HEK293 (cell line): Measurements from ENCODE around the gene PRR18.

Source experiments
- CTCF ChIA-PET: fragments of 350-600 bp; formaldehyde crosslinking; extraction: SDS; loops from one replicate; lab custom pipeline; 2021; ENCODE audit warnings: antibody characterized with exemption; lab: Yijun Ruan, JAX
- POLR2A ChIA-PET: fragments of 300-600 bp; formaldehyde crosslinking; extraction: SDS; loops from one replicate; lab custom pipeline; 2020; ENCODE audit warnings: antibody characterized with exemption, inconsistent platforms; lab: Yijun Ruan, JAX
- H3K27ac ChIP-seq: fragments of 200-500 bp; sonication (Bioruptor generic); 2 replicates; pipeline ENCODE4 v1.5.1; 2014; ENCODE audit warnings: low read depth, low read length, control low read depth, inconsistent platforms; ENCODE audit errors: extremely low read depth
- H3K36me3 ChIP-seq, 2 experiments: fragments of 200-500 bp in 1 of 2; sonication (Bioruptor generic) in 1 of 2; 1 replicate in 1 of 2; 2 replicates in 1 of 2; pipeline ENCODE4 v1.5.1; 2014 to 2017; ENCODE audit warnings: inconsistent platforms in 2 of 2, low read length in 2 of 2; ENCODE audit not compliant: control insufficient read depth in 2 of 2, insufficient read depth in 1 of 2
- H3K4me1 ChIP-seq: fragments of 200-500 bp; sonication (Bioruptor generic); 2 replicates; pipeline ENCODE4 v1.5.1; 2014; ENCODE audit warnings: mild to moderate bottlenecking, low read length, inconsistent platforms; ENCODE audit not compliant: control insufficient read depth, insufficient read depth
- H3K4me3 ChIP-seq: 2 replicates; pipeline ENCODE4 v1.5.1; 2011; ENCODE audit warnings: low read depth, mild to moderate bottlenecking, control low read depth, low read length, moderate library complexity
- H3K9me3 ChIP-seq: fragments of 200-500 bp; sonication (Bioruptor generic); 2 replicates; pipeline ENCODE4 v1.5.1; 2014; ENCODE audit warnings: low read depth, low read length, inconsistent platforms; ENCODE audit not compliant: control insufficient read depth, insufficient read depth
- GFI1B ChIP-seq: fragments of 450-650 bp; formaldehyde crosslinking; IDR thresholded peaks from 2 replicates; pipeline ENCODE4 v1.5.1; 2016; ENCODE audit warnings: missing biosample characterization, missing genetic modification characterization
- KLF1 ChIP-seq: fragments of 450-650 bp; formaldehyde crosslinking; IDR thresholded peaks from 2 replicates; pipeline ENCODE4 v1.5.1; 2016; ENCODE audit warnings: missing biosample characterization, missing genetic modification characterization
- TRIM28 ChIP-seq: IDR thresholded peaks from 2 replicates; pipeline ENCODE4 v1.6.1; 2011; ENCODE audit warnings: low read length, control low read depth, borderline replicate concordance
- ZNF121 ChIP-seq: fragments of 450-650 bp; formaldehyde crosslinking; IDR thresholded peaks from 2 replicates; pipeline ENCODE4 v1.5.1; 2016; ENCODE audit warnings: missing biosample characterization, missing genetic modification characterization
- ZNF184 ChIP-seq: fragments of 450-650 bp; IDR thresholded peaks from 2 replicates; pipeline ENCODE4 v1.5.1; 2018; ENCODE audit warnings: missing biosample characterization, mild to moderate bottlenecking, missing genetic modification characterization
- ZNF19 ChIP-seq: fragments of 450-650 bp; formaldehyde crosslinking; IDR thresholded peaks from 2 replicates; pipeline ENCODE4; 2016; ENCODE audit warnings: missing biosample characterization, missing genetic modification characterization, low read depth
- ZNF2 ChIP-seq: fragments of 450-650 bp; formaldehyde crosslinking; IDR thresholded peaks from 2 replicates; pipeline ENCODE4 v1.5.1; 2016; ENCODE audit warnings: missing biosample characterization, missing genetic modification characterization
- ZNF202 ChIP-seq: fragments of 450-650 bp; formaldehyde crosslinking; IDR thresholded peaks from 2 replicates; pipeline ENCODE4 v1.5.1; 2016; ENCODE audit warnings: missing biosample characterization, missing genetic modification characterization, borderline replicate concordance
- ZNF221 ChIP-seq: fragments of 450-650 bp; formaldehyde crosslinking; IDR thresholded peaks from 2 replicates; pipeline ENCODE4 v1.5.1; 2017; ENCODE audit warnings: missing biosample characterization, missing genetic modification characterization, borderline replicate concordance
- ZNF311 ChIP-seq: fragments of 450-650 bp; formaldehyde crosslinking; IDR thresholded peaks from 2 replicates; pipeline ENCODE4 v1.5.1; 2017; ENCODE audit warnings: missing biosample characterization, missing genetic modification characterization, borderline replicate concordance
- ZNF335 ChIP-seq: fragments of 450-650 bp; formaldehyde crosslinking; conservative IDR thresholded peaks from 2 replicates; pipeline ENCODE4 v1.5.1; 2016; ENCODE audit warnings: missing biosample characterization, missing genetic modification characterization
- ZNF366 ChIP-seq: fragments of 450-650 bp; formaldehyde crosslinking; conservative IDR thresholded peaks from 2 replicates; pipeline ENCODE4 v1.5.1; 2016; ENCODE audit warnings: missing biosample characterization, missing genetic modification characterization
- ZNF530 ChIP-seq: fragments of 450-650 bp; formaldehyde crosslinking; IDR thresholded peaks from 2 replicates; pipeline ENCODE4 v1.5.1; 2016; ENCODE audit warnings: low read depth, missing biosample characterization, missing genetic modification characterization
- ZNF544 ChIP-seq: fragments of 450-650 bp; formaldehyde crosslinking; IDR thresholded peaks from 2 replicates; pipeline ENCODE4 v1.5.0; 2017; ENCODE audit warnings: missing biosample characterization, missing genetic modification characterization
- ZNF560 ChIP-seq: fragments of 450-650 bp; formaldehyde crosslinking; IDR thresholded peaks from 2 replicates; pipeline ENCODE4 v1.5.1; 2017; ENCODE audit warnings: missing biosample characterization, missing genetic modification characterization, borderline replicate concordance
- ZNF596 ChIP-seq: fragments of 450-650 bp; IDR thresholded peaks from 2 replicates; pipeline ENCODE4 v1.5.0; 2018; ENCODE audit warnings: missing biosample characterization, mild to moderate bottlenecking, missing genetic modification characterization, moderate library complexity
- ZNF600 ChIP-seq: fragments of 450-650 bp; formaldehyde crosslinking; IDR thresholded peaks from 2 replicates; pipeline ENCODE4 v1.5.1; 2016; ENCODE audit warnings: missing biosample characterization, missing genetic modification characterization
- ZNF621 ChIP-seq: fragments of 450-650 bp; formaldehyde crosslinking; IDR thresholded peaks from 2 replicates; pipeline ENCODE4 v1.5.1; 2017; ENCODE audit warnings: missing biosample characterization, missing genetic modification characterization
- ZNF701 ChIP-seq: fragments of 450-650 bp; formaldehyde crosslinking; IDR thresholded peaks from 2 replicates; pipeline ENCODE4 v1.5.1; 2016; ENCODE audit warnings: missing biosample characterization, missing genetic modification characterization
- ZNF792 ChIP-seq: fragments of 450-650 bp; formaldehyde crosslinking; IDR thresholded peaks from 2 replicates; pipeline ENCODE4 v1.5.1; 2016; ENCODE audit warnings: missing biosample characterization, missing genetic modification characterization
- TF ChIP-seq, protein P1 (sequence below): fragments of 450-650 bp; formaldehyde crosslinking; IDR thresholded peaks from 2 replicates; pipeline ENCODE4 v1.5.1; 2016; ENCODE audit warnings: missing biosample characterization, missing genetic modification characterization
- TF ChIP-seq, protein P2 (sequence below): fragments of 450-650 bp; formaldehyde crosslinking; conservative IDR thresholded peaks from 2 replicates; pipeline ENCODE4 v1.5.1; 2016; ENCODE audit warnings: low read depth, missing biosample characterization, missing genetic modification characterization

The PRR18 gene

DNA sequence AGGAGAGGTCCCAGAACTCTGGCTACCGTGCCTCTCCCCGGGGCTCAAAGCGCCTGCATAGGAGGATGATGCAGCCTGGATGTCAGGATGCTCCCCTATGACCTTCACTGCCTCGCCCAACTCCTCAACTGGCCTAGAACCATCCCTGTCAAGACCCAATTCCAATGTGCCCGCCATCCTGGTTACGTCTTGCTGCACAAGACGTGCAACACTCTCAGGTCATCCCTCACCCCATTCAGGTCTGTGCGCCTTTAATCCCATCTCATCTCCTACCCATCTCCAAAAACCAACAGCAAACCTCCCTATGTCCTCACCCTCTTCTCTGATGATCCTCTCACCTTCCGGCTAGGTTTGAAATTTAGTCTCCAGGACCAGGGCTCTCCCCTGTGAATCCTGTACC is 30.7 kb upstream of the PRR18 start:
- H3K4me3 ChIP-seq: no peak overlapping the region

DNA sequence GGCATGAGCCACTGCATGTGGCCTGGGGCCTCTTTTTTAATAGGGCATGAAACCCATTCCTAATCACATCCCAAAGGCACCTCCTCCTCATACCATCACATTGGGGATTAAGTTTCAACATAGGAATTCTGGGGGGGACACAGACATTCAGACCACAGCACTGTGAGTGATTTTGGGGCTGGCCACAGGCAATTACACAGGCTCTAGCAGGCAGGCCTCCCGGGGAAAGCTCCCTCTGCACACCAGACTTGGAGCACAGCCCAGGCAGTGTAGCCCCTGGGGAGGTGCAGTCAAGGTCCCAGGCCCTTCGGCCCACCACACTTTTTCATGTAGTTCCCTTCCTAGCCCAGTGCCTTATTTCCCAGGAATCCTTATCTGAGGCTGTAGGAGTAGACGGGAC is 28.7 kb upstream of the PRR18 start:
- H3K27ac ChIP-seq: no peak overlapping the region
- TF ChIP-seq ZNF560 (tag by site-specific recombination) (no peak), ZNF121 (tag by site-specific recombination) (no peak), ZNF2 (tag by site-specific recombination) (no peak), ZNF792 (no peak), ZNF544 (tag by site-specific recombination) (no peak), ZNF596 (tag by site-specific recombination) (no peak), ZNF19 (no peak), ZNF202 (no peak), ZNF366 (tag by site-specific recombination) (no peak), ZNF600 (no peak), ZNF184 (tag by site-specific recombination) (no peak), KLF1 (no peak)
- H3K36me3 ChIP-seq: peaks cover 5 to 68% of the 10 kb centered on the region in 2 experiments; a peak in 2 of 3 replicates
- H3K9me3 ChIP-seq: no peaks in the 10 kb centered on the region
- H3K4me3 ChIP-seq: no peak overlapping the region
- H3K4me1 ChIP-seq: peaks cover 3% of the 10 kb centered on the region; the same call in 1 of the 2 replicates
- CTCF ChIA-PET: interaction anchor here (0.8 to 1.4 kb wide), 2 partner anchors 24 to 45 kb away, joined by 3 to 6 read pairs; no protein-coding TSS in a partner anchor
- POLR2A ChIA-PET: interaction anchor here (0.8 to 1.0 kb wide), 2 partner anchors 45 to 64 kb away, joined by 3 read pairs; no protein-coding TSS in a partner anchor

More for the DNA sequence above, 30.7 kb upstream of the PRR18 start:
- Histone ChIP-seq H3K27ac (no peak overlapping the region), H3K36me3 (peaks cover 5 to 64% of the 10 kb centered on the region in 2 experiments; a peak in 2 of 3 replicates), H3K4me1 (peaks cover 3% of the 10 kb centered on the region; the same call in 1 of the 2 replicates), H3K9me3 (no peaks in the 10 kb centered on the region)
- POLR2A ChIA-PET: no interaction called here
- CTCF ChIA-PET: no interaction called here
- TF ChIP-seq ZNF701 (tag by site-specific recombination) (no peak), ZNF530 (tag by site-specific recombination) (no peak), ZNF621 (tag by site-specific recombination) (no peak), GFI1B (tag by site-specific recombination) (no peak), ZNF221 (tag by site-specific recombination) (no peak), TRIM28 (no peak), ZNF311 (tag by site-specific recombination) (no peak), ZNF335 (tag by site-specific recombination) (no peak)
- TF ChIP-seq, protein P1, sequence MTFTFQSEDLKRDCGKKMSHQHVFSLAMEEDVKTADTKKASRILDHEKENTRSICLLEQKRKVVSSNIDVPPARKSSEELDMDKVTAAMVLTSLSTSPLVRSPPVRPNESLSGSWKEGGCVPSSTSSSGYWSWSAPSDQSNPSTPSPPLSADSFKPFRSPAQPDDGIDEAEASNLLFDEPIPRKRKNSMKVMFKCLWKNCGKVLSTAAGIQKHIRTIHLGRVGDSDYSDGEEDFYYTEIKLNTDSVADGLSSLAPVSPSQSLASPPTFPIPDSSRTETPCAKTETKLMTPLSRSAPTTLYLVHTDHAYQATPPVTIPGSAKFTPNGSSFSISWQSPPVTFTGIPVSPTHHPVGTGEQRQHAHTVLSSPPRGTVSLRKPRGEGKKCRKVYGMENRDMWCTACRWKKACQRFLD (tag by site-specific recombination): no peak
- TF ChIP-seq, protein P2, sequence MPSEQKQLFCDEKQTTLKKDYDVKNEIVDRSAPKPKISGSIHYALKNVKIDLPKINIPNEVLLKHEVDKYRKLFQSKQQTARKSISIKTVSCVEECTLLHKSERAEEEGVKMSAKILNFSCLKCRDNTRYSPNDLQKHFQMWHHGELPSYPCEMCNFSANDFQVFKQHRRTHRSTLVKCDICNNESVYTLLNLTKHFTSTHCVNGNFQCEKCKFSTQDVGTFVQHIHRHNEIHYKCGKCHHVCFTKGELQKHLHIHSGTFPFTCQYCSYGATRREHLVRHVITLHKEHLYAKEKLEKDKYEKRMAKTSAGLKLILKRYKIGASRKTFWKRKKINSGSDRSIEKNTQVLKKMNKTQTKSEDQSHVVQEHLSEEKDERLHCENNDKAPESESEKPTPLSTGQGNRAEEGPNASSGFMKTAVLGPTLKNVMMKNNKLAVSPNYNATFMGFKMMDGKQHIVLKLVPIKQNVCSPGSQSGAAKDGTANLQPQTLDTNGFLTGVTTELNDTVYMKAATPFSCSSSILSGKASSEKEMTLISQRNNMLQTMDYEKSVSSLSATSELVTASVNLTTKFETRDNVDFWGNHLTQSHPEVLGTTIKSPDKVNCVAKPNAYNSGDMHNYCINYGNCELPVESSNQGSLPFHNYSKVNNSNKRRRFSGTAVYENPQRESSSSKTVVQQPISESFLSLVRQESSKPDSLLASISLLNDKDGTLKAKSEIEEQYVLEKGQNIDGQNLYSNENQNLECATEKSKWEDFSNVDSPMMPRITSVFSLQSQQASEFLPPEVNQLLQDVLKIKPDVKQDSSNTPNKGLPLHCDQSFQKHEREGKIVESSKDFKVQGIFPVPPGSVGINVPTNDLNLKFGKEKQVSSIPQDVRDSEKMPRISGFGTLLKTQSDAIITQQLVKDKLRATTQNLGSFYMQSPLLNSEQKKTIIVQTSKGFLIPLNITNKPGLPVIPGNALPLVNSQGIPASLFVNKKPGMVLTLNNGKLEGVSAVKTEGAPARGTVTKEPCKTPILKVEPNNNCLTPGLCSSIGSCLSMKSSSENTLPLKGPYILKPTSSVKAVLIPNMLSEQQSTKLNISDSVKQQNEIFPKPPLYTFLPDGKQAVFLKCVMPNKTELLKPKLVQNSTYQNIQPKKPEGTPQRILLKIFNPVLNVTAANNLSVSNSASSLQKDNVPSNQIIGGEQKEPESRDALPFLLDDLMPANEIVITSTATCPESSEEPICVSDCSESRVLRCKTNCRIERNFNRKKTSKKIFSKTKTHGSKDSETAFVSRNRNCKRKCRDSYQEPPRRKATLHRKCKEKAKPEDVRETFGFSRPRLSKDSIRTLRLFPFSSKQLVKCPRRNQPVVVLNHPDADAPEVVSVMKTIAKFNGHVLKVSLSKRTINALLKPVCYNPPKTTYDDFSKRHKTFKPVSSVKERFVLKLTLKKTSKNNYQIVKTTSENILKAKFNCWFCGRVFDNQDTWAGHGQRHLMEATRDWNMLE (tag by site-specific recombination): no peak
